Spinal cord (tissue), 10 donors: ENCODE results near the gene KCND2. TPM values are rescaled to one million over a fixed set of nuclear protein-coding genes. Genes with fewer than 3 reads are reported as not detected.

Source experiments
- DNase-seq, 6 donors: peaks; one replicate each; pipeline versions ENCODE4 v3.0.0 to v3.0.0-alpha.2; 2013 to 2015; ENCODE audit warnings: low spot score in 6 of 6, low read depth in 4 of 6
- H3K27ac ChIP-seq: one replicate; pipeline ENCODE4 v1.5.1; 2013; ENCODE audit warnings: low read depth, low read length, control low read depth
- H3K27me3 ChIP-seq: one replicate; pipeline ENCODE4 v1.6.1; 2013; ENCODE audit warnings: low read length; ENCODE audit not compliant: control insufficient read depth, insufficient read depth
- H3K36me3 ChIP-seq: one replicate; pipeline ENCODE4 v1.6.1; 2013; ENCODE audit warnings: low read length; ENCODE audit not compliant: control insufficient read depth, insufficient read depth
- H3K4me1 ChIP-seq: one replicate; pipeline ENCODE4 v1.6.1; 2013; ENCODE audit warnings: low read length; ENCODE audit not compliant: control insufficient read depth, insufficient read depth
- H3K4me3 ChIP-seq: one replicate; pipeline ENCODE4 v1.5.1; 2013; ENCODE audit warnings: low read depth, low read length, control low read depth
- H3K9me3 ChIP-seq: one replicate; pipeline ENCODE4 v1.6.1; 2013; ENCODE audit warnings: low read length; ENCODE audit not compliant: control insufficient read depth, insufficient read depth
- WGBS: methylation state at CpG from one replicate; pipeline ENCODE4 v1.1.5; 2013; ENCODE audit warnings: missing lambda C conversion rate; ENCODE audit not compliant: insufficient coverage; 5-methylcytosine and 5-hydroxymethylcytosine counted together
- polyA plus RNA-seq, 2 donors: library from polyadenylated mRNA; unstranded; fragments of 120-200 nt; gene quantifications; one replicate each; pipeline ENCODE4 v1.2.1, GENCODE V29; 2013; ENCODE audit not compliant: insufficient read length in 2 of 2
- total RNA-seq, 2 donors: library from RNA; depleted of rRNA in 1 of 2; stranded (reverse); fragments of 120-200 nt in 1 of 2; fragments of >200 nt in 1 of 2; gene quantifications; one replicate each; pipeline versions ENCODE4 v1.2.3 to v1.2.4, GENCODE V29; 2013 to 2014
- donor health status: healthy.

The KCND2 gene
- total and polyA plus RNA-seq, 4 donors: 25.2 to 86.4 (median 63.4) TPM

DNA sequence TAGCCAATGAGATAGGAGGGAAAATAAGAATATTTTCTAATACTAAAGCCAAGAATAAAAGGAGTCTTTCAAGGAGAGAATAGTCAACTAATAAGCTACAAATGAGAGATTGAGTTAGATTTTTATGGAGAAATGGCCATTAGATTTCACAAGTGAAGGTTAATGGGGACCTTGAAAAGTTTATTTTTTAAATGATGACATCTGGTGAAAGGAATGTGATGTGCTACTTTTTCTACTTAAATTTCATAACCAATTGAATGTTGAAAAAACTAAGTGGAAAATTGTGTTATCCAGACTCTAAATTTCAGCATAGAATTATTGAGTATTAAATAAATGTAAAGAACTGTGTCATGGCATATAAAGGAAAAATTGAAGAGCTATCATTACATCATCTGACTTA, 459.3 kb downstream of the KCND2 start:
- Histone ChIP-seq H3K27me3 (no peaks in the 10 kb centered on the region), H3K9me3 (no peaks in the 10 kb centered on the region), H3K36me3 (no peaks in the 10 kb centered on the region), H3K4me3 (no peak overlapping the region), H3K4me1 (no peaks in the 10 kb centered on the region), H3K27ac (no peak overlapping the region)
- DNase-seq: no peak

DNA sequence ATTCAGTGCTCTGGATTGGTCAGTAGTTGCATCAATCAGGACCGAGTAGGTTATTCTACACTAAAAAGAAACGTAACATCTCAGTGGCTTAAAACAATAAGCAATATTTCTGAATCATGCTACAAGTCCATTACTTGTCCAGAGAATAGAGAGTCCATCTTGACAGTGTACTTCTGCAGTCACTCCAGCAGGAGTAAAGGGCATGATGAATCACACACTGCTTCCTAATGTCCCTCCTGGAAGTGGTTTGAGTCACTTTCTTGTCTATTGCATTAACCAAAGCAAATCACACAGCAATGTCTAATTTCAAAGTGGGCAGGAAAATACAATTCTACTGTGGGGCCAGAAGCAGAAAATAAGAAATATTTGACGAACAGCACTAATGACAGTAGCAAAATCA, 460.2 kb downstream of the KCND2 start:
- no CpG with 5 or more reads among the region's 3 CpGs for WGBS
- DNase-seq: no peak
- Histone ChIP-seq H3K36me3 (no peaks in the 10 kb centered on the region), H3K27me3 (no peaks in the 10 kb centered on the region), H3K4me3 (no peak overlapping the region), H3K27ac (no peak overlapping the region), H3K4me1 (no peaks in the 10 kb centered on the region), H3K9me3 (no peaks in the 10 kb centered on the region)

DNA sequence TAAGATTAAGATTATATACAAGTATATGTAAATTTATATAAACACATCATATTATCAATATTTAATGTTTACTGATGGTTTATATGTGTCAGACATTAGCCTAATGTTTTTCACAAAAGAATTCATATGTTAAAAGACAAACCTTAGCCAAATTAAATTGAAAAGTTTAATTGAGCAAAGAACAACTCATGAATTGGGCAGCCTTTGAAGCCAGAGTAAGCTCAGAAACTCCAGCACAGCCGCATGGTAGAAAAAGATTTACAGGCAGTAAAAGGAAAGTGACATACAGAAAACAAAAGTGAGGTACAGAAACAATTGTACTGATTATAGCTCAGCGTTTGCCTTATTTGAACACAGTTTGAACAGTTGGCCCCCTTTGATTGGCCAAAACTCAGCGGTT, 460.9 kb downstream of the KCND2 start:
- H3K4me3 ChIP-seq: no peak overlapping the region
- H3K4me1 ChIP-seq: no peaks in the 10 kb centered on the region
- WGBS: 75% methylated on average over 1 of the region's 3 CpGs
- no peaks in the 10 kb centered on the region for H3K9me3 ChIP-seq
- H3K27ac ChIP-seq: no peak overlapping the region
- DNase-seq: no peak
- no peaks in the 10 kb centered on the region for H3K36me3 ChIP-seq
- no peaks in the 10 kb centered on the region for H3K27me3 ChIP-seq

DNA sequence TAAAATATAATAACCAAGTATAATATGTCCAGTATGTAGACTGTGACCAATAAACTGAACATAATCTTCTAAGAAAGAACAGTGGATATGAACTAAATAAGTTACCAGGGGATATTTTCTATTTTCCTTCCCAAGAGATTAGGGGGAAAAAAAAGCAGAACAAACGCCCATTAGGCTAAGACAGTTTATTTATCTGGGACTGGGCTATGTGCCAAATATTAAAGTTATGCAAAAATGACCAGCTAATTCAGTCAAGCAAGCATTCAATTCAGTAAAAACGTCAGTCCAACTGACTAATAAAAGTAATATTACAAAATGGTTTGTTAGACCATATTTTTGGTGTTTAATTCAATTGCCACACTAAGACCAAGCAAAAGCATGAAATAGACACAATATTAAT, 462.8 kb downstream of the KCND2 start:
- Histone ChIP-seq H3K27ac (no peak overlapping the region), H3K4me3 (no peak overlapping the region), H3K36me3 (no peaks in the 10 kb centered on the region), H3K4me1 (no peaks in the 10 kb centered on the region), H3K27me3 (no peaks in the 10 kb centered on the region), H3K9me3 (no peaks in the 10 kb centered on the region)
- no peak for DNase-seq
- WGBS: no CpG with 5 or more reads among the region's 2 CpGs

DNA sequence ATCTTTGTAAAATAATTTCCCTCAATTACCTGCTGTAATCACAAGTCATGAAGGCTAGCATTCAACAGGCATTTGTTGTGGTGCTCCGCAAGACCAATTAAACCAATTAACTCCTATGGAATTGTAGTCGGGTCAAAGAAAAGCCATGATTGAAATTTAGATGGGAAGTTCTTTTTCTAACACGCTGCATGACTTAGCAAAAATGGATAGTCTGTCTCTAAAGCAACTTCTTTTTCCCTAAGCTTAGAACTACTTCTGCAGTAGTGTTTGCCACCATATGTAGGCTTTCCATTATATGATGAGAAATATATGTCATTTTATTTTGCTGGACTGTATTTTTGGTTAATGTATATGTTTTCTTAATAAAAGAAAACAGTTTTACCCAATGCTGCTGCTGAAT, 465.8 kb downstream of the KCND2 start:
- Histone ChIP-seq H3K27me3 (no peaks in the 10 kb centered on the region), H3K4me3 (no peak overlapping the region), H3K9me3 (no peaks in the 10 kb centered on the region), H3K36me3 (no peaks in the 10 kb centered on the region), H3K4me1 (peaks cover 3% of the 10 kb centered on the region), H3K27ac (no peak overlapping the region)
- DNase-seq: no peak
- WGBS: no CpG with 5 or more reads among the region's 3 CpGs

DNA sequence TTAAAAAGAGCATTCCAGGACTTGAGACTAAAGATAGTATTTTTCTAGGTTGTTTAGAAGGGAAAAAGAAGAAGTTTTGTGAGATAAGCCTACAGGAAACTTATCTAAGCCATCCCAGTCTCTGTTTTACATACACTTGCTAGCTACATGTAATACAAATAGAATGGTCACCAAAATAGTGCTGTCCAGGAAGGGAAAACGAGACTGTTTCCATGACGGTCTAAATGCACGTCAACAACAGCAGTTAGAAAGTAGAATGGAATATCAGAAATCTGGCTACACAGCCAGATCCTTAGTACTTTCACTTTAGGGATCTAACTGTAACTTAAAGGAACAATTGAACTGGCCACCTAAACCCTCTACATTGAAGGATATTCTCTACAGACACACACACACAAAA, 467.4 kb downstream of the KCND2 start:
- Histone ChIP-seq H3K27ac (peak overlapping the region; percentile 6), H3K4me3 (peak overlapping the region; percentile 33), H3K4me1 (peaks cover 3% of the 10 kb centered on the region), H3K36me3 (no peaks in the 10 kb centered on the region), H3K9me3 (no peaks in the 10 kb centered on the region), H3K27me3 (no peaks in the 10 kb centered on the region)
- peak in 2 of 6 donors; percentile 23 to 36 for DNase-seq
- WGBS: no CpG with 5 or more reads among the region's 3 CpGs

DNA sequence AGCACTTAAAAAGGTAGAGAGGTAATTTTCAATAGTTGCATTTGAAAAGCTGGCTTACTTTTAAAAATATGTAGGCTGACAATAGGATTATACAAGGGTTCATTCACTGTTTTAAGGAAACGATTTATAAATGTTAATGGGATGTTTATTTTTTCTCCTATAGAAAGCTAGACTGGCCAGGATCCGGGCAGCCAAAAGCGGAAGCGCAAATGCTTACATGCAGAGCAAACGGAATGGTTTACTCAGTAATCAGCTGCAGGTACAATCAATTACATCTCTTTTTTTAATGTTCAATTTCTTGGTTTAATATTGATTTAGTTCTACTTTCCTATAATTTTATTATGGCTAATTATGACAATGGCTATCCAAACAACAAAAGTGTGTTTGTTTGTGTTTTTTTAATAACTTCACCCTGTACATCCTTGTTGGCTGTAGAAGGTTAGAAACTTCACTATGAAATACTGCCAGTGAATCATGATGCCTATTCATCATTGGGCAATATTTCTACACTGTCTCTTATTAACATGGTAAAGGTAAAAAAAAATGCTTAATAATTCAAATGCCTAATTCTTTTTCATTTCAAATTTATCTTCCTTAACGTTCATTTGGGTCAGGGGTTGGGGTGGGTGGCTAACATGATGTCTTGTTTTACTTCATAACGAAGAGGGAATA, 468.5 kb downstream of the KCND2 start:
- no peaks in the 10 kb centered on the region for H3K9me3 ChIP-seq
- WGBS: no CpG with 5 or more reads among the region's 7 CpGs
- peak in 1 of 6 donors; percentile 21 for DNase-seq
- no peaks in the 10 kb centered on the region for H3K27me3 ChIP-seq
- no peak overlapping the region for H3K27ac ChIP-seq
- no peaks in the 10 kb centered on the region for H3K36me3 ChIP-seq
- H3K4me3 ChIP-seq: no peak overlapping the region
- peaks cover 3% of the 10 kb centered on the region for H3K4me1 ChIP-seq

DNA sequence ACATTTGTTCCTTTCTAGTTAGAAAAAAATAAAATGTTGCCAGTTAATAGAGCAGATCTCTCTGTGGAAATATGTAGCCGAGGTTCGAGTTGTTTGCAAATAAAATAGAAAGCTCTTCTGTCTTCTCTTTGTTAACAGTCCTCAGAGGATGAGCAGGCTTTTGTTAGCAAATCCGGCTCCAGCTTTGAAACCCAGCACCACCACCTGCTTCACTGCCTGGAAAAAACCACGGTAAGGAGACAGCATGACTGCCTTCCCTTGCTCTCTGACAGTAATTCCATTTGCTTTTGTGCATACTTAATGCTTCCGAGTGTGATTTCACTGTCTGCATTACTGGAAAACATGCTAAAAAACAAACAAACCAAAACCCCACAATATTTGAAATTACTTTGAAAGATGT, 469.4 kb downstream of the KCND2 start:
- Histone ChIP-seq H3K9me3 (no peaks in the 10 kb centered on the region), H3K4me3 (no peak overlapping the region), H3K27ac (no peak overlapping the region), H3K4me1 (peaks cover 3% of the 10 kb centered on the region), H3K36me3 (no peaks in the 10 kb centered on the region), H3K27me3 (no peaks in the 10 kb centered on the region)
- 4% methylated on average over 2 of the region's 5 CpGs for WGBS
- peak in 3 of 6 donors; percentile 49 to 92 (median 75) for DNase-seq

DNA sequence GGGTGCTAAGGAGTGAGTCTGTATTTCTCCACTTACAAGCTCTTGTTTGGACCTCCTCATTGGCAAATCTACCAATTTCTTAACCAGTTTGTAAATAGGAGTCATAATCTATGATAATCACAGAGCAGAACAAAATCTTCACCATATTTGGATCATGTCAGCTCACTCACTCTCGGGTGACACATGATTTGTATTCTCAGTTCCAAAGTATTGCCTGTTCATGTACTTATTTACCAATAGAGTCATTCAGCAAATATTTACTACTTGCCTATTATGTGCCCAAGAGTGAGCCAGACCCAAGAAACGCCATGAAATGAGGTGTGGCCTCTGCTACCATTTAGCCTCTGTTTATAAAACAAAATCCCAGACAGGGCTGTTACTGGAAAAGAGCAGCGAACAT, 470.2 kb downstream of the KCND2 start:
- H3K4me3 ChIP-seq: no peak overlapping the region
- H3K9me3 ChIP-seq: no peaks in the 10 kb centered on the region
- no peak for DNase-seq
- no peaks in the 10 kb centered on the region for H3K27me3 ChIP-seq
- H3K4me1 ChIP-seq: peaks cover 3% of the 10 kb centered on the region
- 81% methylated on average over 3 of the region's 3 CpGs for WGBS
- H3K27ac ChIP-seq: no peak overlapping the region
- no peaks in the 10 kb centered on the region for H3K36me3 ChIP-seq

DNA sequence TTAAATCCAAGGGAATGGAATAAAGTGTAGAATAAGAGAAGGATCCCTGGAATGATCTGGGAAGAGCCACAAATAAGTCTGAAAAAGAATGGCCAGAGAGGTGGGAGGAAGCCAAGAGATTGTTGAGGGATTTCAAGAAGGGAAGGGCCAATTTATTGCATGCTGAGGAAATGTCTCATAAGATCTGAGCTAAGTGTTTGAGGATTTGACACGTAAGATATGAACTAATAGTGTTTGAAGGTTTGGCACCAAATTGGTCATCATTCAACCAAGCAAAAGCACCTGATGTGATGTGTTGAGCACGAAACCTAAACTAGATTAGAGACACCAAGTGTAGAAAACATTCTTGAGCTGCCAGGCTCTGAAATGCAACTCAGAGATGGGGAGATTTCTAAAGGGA, 487.1 kb downstream of the KCND2 start:
- no peak overlapping the region for H3K4me3 ChIP-seq
- H3K9me3 ChIP-seq: no peaks in the 10 kb centered on the region
- H3K36me3 ChIP-seq: no peaks in the 10 kb centered on the region
- no peaks in the 10 kb centered on the region for H3K4me1 ChIP-seq
- H3K27me3 ChIP-seq: no peaks in the 10 kb centered on the region
- no peak for DNase-seq
- H3K27ac ChIP-seq: no peak overlapping the region
- WGBS: 80% methylated on average over 1 of the region's 2 CpGs
